H1 (cell line): Measurements from ENCODE around the gene MAGEB2. TPM values are rescaled to one million over a fixed set of nuclear protein-coding genes. Genes with fewer than 3 reads are reported as not detected.

ENCODE experiments used
- CTCF ChIA-PET: fragments of 300-600 bp; sonication (Branson Sonifier 250); formaldehyde crosslinking; loops from one replicate; lab custom pipeline; 2021; ENCODE audit not compliant: partially characterized antibody; lab: Charles Lee
- POLR2A ChIA-PET: fragments of 300-600 bp; sonication (Branson Sonifier 250); formaldehyde crosslinking; loops from one replicate; lab custom pipeline; 2021; ENCODE audit warnings: inconsistent platforms; ENCODE audit not compliant: partially characterized antibody; lab: Charles Lee
- DNase-seq, 2 experiments: peaks; one replicate each; pipeline versions ENCODE4 v3.0.0 to v3.0.0-alpha.2; 2010 to 2022; ENCODE audit warnings: low spot score in 2 of 2, low read depth in 1 of 2, mixed read lengths in 1 of 2
- FAIRE-seq: peaks from 2 replicates; lab custom pipeline; 2011; peaks lifted over from hg19 to GRCh38; lab: Jason Lieb, UNC
- H2AFZ ChIP-seq: 2 replicates; pipeline ENCODE4 v1.8.1; 2012; ENCODE audit warnings: low read length, inconsistent platforms
- H2AK5ac ChIP-seq: 2 replicates; pipeline ENCODE4 v1.6.1; 2013; ENCODE audit warnings: low read depth, low read length
- H2BK120ac ChIP-seq: replicated peaks from 2 replicates; pipeline ENCODE3; 2013; ENCODE audit warnings: low read depth, low read length, inconsistent platforms
- H2BK12ac ChIP-seq: 2 replicates; pipeline ENCODE4 v1.6.1; 2013; ENCODE audit warnings: low read depth, low read length
- H2BK15ac ChIP-seq: 2 replicates; pipeline ENCODE4 v1.6.1; 2013; ENCODE audit warnings: low read length
- H2BK20ac ChIP-seq: 2 replicates; pipeline ENCODE4 v1.6.1; 2013; ENCODE audit warnings: low read length
- H2BK5ac ChIP-seq: 2 replicates; pipeline ENCODE4 v1.6.1; 2013; ENCODE audit warnings: low read depth, low read length
- H3K14ac ChIP-seq: 2 replicates; pipeline ENCODE4 v1.6.1; 2013; ENCODE audit warnings: inconsistent platforms; ENCODE audit not compliant: insufficient read length
- H3K18ac ChIP-seq: 2 replicates; pipeline ENCODE4 v1.6.1; 2013; ENCODE audit warnings: low read length; ENCODE audit errors: extremely low read depth
- H3K23ac ChIP-seq: 2 replicates; pipeline ENCODE4 v1.6.1; 2013; ENCODE audit warnings: inconsistent platforms; ENCODE audit not compliant: insufficient read length
- H3K23me2 ChIP-seq: 2 replicates; pipeline ENCODE4 v1.6.1; 2013; ENCODE audit warnings: low read depth, low read length
- H3K27ac ChIP-seq: 2 replicates; pipeline ENCODE4 v1.6.1; 2011; ENCODE audit warnings: low read depth, low read length, inconsistent platforms
- H3K27me3 ChIP-seq, 4 experiments: replicated peaks in 1 of 4; 1 replicate in 1 of 4; 2 replicates in 3 of 4; pipeline versions ENCODE4 v1.6.1 to v1.8.1; 2011 to 2013; ENCODE audit warnings: low read length in 3 of 4, mild to moderate bottlenecking in 3 of 4, inconsistent platforms in 2 of 4, mixed read lengths in 2 of 4, moderate library complexity in 1 of 4; ENCODE audit not compliant: control insufficient read depth in 3 of 4, insufficient read depth in 3 of 4; ENCODE audit errors: extremely low read depth in 1 of 4
- H3K36me3 ChIP-seq, 4 experiments: 2 replicates each; pipeline versions ENCODE4 v1.6.1 to v1.8.1; 2011 to 2013; ENCODE audit warnings: mild to moderate bottlenecking in 4 of 4, low read length in 3 of 4, moderate library complexity in 2 of 4, control low read depth in 1 of 4, inconsistent platforms in 1 of 4; ENCODE audit not compliant: insufficient read depth in 4 of 4, control insufficient read depth in 2 of 4
- H3K4ac ChIP-seq: replicated peaks from 2 replicates; pipeline ENCODE3; 2013; ENCODE audit warnings: low read length, low read depth, mixed read lengths, inconsistent platforms; ENCODE audit not compliant: insufficient read length
- H3K4me1 ChIP-seq, 4 experiments: replicated peaks in 1 of 4; 1 replicate in 1 of 4; 2 replicates in 3 of 4; pipeline versions ENCODE4 v1.6.1 to v1.8.1; 2011 to 2013; ENCODE audit warnings: low read length in 3 of 4, inconsistent platforms in 2 of 4, mixed read lengths in 1 of 4; ENCODE audit not compliant: insufficient read depth in 4 of 4, control insufficient read depth in 3 of 4
- H3K4me2 ChIP-seq, 2 experiments: 2 replicates each; pipeline versions ENCODE4 v1.6.1 to v1.8.1; 2011 to 2013; ENCODE audit warnings: low read depth in 2 of 2, low read length in 2 of 2, control low read depth in 1 of 2, inconsistent platforms in 1 of 2, mild to moderate bottlenecking in 1 of 2; ENCODE audit not compliant: insufficient read depth in 1 of 2
- H3K4me3 ChIP-seq, 4 experiments: fragments of 200-600, 300-600 bp in 1 of 4; sonication (generic), shearing (Covaris generic), sonication (Bioruptor Twin) in 1 of 4; 2 replicates each; pipeline versions ENCODE4 v1.5.1 to v1.8.1; 2011 to 2016; ENCODE audit warnings: low read length in 4 of 4, low read depth in 3 of 4, control low read depth in 2 of 4, inconsistent platforms in 2 of 4, mild to moderate bottlenecking in 2 of 4, mixed read lengths in 1 of 4, moderate library complexity in 1 of 4; ENCODE audit not compliant: insufficient read depth in 2 of 4; ENCODE audit errors: extremely low read depth in 1 of 4
- H3K56ac ChIP-seq: replicated peaks from 2 replicates; pipeline ENCODE3; 2013; ENCODE audit warnings: low read depth, mild to moderate bottlenecking, mixed read lengths, low read length, inconsistent platforms; ENCODE audit not compliant: insufficient read length
- H3K79me1 ChIP-seq: 2 replicates; pipeline ENCODE4 v1.6.1; 2013; ENCODE audit warnings: low read depth, low read length, control low read depth
- H3K79me2 ChIP-seq, 2 experiments: 2 replicates each; pipeline versions ENCODE4 v1.6.1 to v1.8.1; 2012 to 2013; ENCODE audit warnings: low read length in 2 of 2, mild to moderate bottlenecking in 2 of 2, inconsistent platforms in 1 of 2; ENCODE audit not compliant: insufficient read depth in 2 of 2, control insufficient read depth in 1 of 2
- H3K9ac ChIP-seq, 4 experiments: replicated peaks in 1 of 4; 1 replicate in 1 of 4; 2 replicates in 3 of 4; pipeline versions ENCODE4 v1.6.1 to v1.8.1; 2011 to 2013; ENCODE audit warnings: low read depth in 3 of 4, low read length in 3 of 4, control low read depth in 2 of 4, mild to moderate bottlenecking in 2 of 4, moderate library complexity in 2 of 4, inconsistent platforms in 1 of 4; ENCODE audit errors: extremely low read depth in 1 of 4
- H3K9me3 ChIP-seq, 2 experiments: 2 replicates each; pipeline versions ENCODE4 v1.6.1 to v1.8.1; 2012 to 2013; ENCODE audit warnings: mild to moderate bottlenecking in 2 of 2, moderate library complexity in 2 of 2, control low read depth in 1 of 2, inconsistent platforms in 1 of 2, low read depth in 1 of 2, low read length in 1 of 2, mixed read lengths in 1 of 2; ENCODE audit not compliant: insufficient read depth in 2 of 2
- H4K20me1 ChIP-seq, 2 experiments: replicated peaks in 1 of 2; 2 replicates each; pipeline versions ENCODE3 to v1.8.1; 2011 to 2013; ENCODE audit warnings: inconsistent platforms in 2 of 2, low read length in 2 of 2, mild to moderate bottlenecking in 1 of 2; ENCODE audit not compliant: insufficient read depth in 2 of 2, control insufficient read depth in 1 of 2
- H4K5ac ChIP-seq: 2 replicates; pipeline ENCODE4 v1.6.1; 2013; ENCODE audit warnings: low read length, low read depth, mixed read lengths, inconsistent platforms; ENCODE audit not compliant: insufficient read length
- H4K8ac ChIP-seq: 2 replicates; pipeline ENCODE4 v1.8.0; 2013; ENCODE audit warnings: mild to moderate bottlenecking, moderate library complexity, low read length, inconsistent platforms; ENCODE audit not compliant: insufficient read depth; ENCODE audit errors: extremely low read depth
- H4K91ac ChIP-seq: replicated peaks from 2 replicates; pipeline ENCODE3; 2013; ENCODE audit warnings: low read length, mixed read lengths, inconsistent platforms; ENCODE audit not compliant: insufficient read length
- CHD2 ChIP-seq: IDR thresholded peaks from 2 replicates; pipeline ENCODE4 v1.6.1; 2012; ENCODE audit warnings: low read length, improper control_type of control experiment
- E2F6 ChIP-seq: IDR thresholded peaks from 2 replicates; pipeline ENCODE4 v1.6.1; 2012; ENCODE audit warnings: inconsistent platforms
- GABPA ChIP-seq: IDR thresholded peaks from 2 replicates; pipeline ENCODE4 v1.6.1; 2011; ENCODE audit warnings: mild to moderate bottlenecking, low read length, moderate library complexity, borderline replicate concordance; ENCODE audit not compliant: insufficient read depth
- HDAC6 ChIP-seq: IDR thresholded peaks from one replicate; pipeline ENCODE4 v1.7.1; 2012; ENCODE audit warnings: low read depth, mild to moderate bottlenecking, inconsistent platforms, low read length, moderate library complexity
- MAFK ChIP-seq: IDR thresholded peaks from 2 replicates; pipeline ENCODE4 v1.6.1; 2012; ENCODE audit warnings: low read depth, mild to moderate bottlenecking, improper control_type of control experiment, low read length
- TAF7 ChIP-seq: optimal IDR thresholded peaks from 2 replicates; pipeline ENCODE3; 2011; ENCODE audit warnings: low read depth, mild to moderate bottlenecking, inconsistent platforms, low read length, moderate library complexity, borderline replicate concordance
- WGBS, 2 experiments: shearing (Covaris generic) in 1 of 2; methylation state at CpG; one replicate each; pipeline versions ENCODE4 v1.1.6 to v1.1.7; 2013 to 2015; ENCODE audit warnings: low lambda C conversion rate in 2 of 2, mixed read lengths in 2 of 2, inconsistent platforms in 1 of 2, low coverage in 1 of 2, missing lambda C conversion rate in 1 of 2; ENCODE audit not compliant: insufficient replicate concordance in 2 of 2, insufficient coverage in 1 of 2, insufficient read length in 1 of 2; ENCODE audit errors: extremely low coverage in 1 of 2, missing lambda C conversion rate in 1 of 2; 5-methylcytosine and 5-hydroxymethylcytosine counted together
- polyA plus RNA-seq, 7 experiments: library from polyadenylated mRNA; depleted of rRNA in 3 of 7; stranded (reverse) in 5 of 7; unstranded in 2 of 7; fragments of >200 nt in 5 of 7; fragments of 200-250 nt in 2 of 7; gene quantifications; 1 replicate in 5 of 7; 2 replicates in 1 of 7; 4 replicates in 1 of 7; pipeline versions ENCODE4 v1.2.1 to v1.2.3, GENCODE V29; 2011 to 2013; ENCODE audit warnings: missing spikeins in 2 of 7, mixed read lengths in 2 of 7
- total RNA-seq: library from RNA; stranded (reverse); fragmentation: NEBNext Ultra II Directional; extraction: Animal tissue kit (Norgen Biotek cat#: 25700); gene quantifications from 2 replicates; pipeline ENCODE4 v1.2.1, GENCODE V29; 2021

MAGEB2 gene
- total and polyA plus RNA-seq, 2 of the 8 experiments (the other 6 are each of a cell fraction or from before 2014, with no cell fraction given): not detected

- H3K27ac ChIP-seq: no peak overlapping the region; the same call in 1 of the 2 replicates
- no peak overlapping the region for H2BK12ac ChIP-seq
- H3K9ac ChIP-seq: no peak overlapping the region
- H2BK120ac ChIP-seq: no peak overlapping the region
- DNase-seq (peak; percentile 19 to 43), FAIRE-seq (peak; percentile 88)
- H3K4me3 ChIP-seq: peak overlapping the region in 1 of 4 experiments; percentile 15; a peak in 1 of 8 replicates
- H3K36me3 ChIP-seq: no peaks in the 10 kb centered on the region
- H3K4ac ChIP-seq: no peak overlapping the region
- H3K27me3 ChIP-seq: no peaks in the 10 kb centered on the region
- H2AK5ac ChIP-seq: no peak overlapping the region
- H4K8ac ChIP-seq: no peak overlapping the region
- no peaks in the 10 kb centered on the region for H4K20me1 ChIP-seq
- CTCF ChIA-PET: interaction anchor here (0.8 kb wide), 1 partner anchor 20 kb away, joined by 3 read pairs; no protein-coding TSS in a partner anchor
- POLR2A ChIA-PET: no interaction called here
- H3K18ac ChIP-seq: no peak overlapping the region
- no peaks in the 10 kb centered on the region for H3K23me2 ChIP-seq
- peak overlapping the region; percentile 15 for H4K5ac ChIP-seq
- no peaks in the 10 kb centered on the region for H3K79me2 ChIP-seq
- WGBS, 2 experiments: 34% methylated on average over 4 of the region's 4 CpGs; no CpG with 5 or more reads in 1 of the 2 experiments
- TF ChIP-seq E2F6: no peak
- TF ChIP-seq MAFK: no peak
- TF ChIP-seq CHD2: no peak
- TF ChIP-seq HDAC6: no peak
- no peak for TF ChIP-seq GABPA
- no peak for TF ChIP-seq TAF7
- no peaks in the 10 kb centered on the region for H3K79me1 ChIP-seq
- H3K14ac ChIP-seq: no peak overlapping the region
- no peak overlapping the region for H2BK20ac ChIP-seq
- no peak overlapping the region for H3K56ac ChIP-seq
- H2AFZ ChIP-seq: no peak overlapping the region
- H3K9me3 ChIP-seq: no peaks in the 10 kb centered on the region; a peak in 1 of 4 replicates
- H4K91ac ChIP-seq: no peak overlapping the region
- peak overlapping the region in 1 of 2 experiments; percentile 24; a peak in 1 of 4 replicates for H3K4me2 ChIP-seq
- peaks cover 0 to 9% (median 0%) of the 10 kb centered on the region in 4 experiments; a peak in 2 of 7 replicates for H3K4me1 ChIP-seq
- H2BK5ac ChIP-seq: peak overlapping the region; percentile 29; the same call in 1 of the 2 replicates
- H2BK15ac ChIP-seq: no peak overlapping the region
- no peak overlapping the region for H3K23ac ChIP-seq
Measured at GRCh38 chrX:30219372-30219771, 4.0 kb downstream of the MAGEB2 start.
